Caki2 (cell line): ENCODE measurements around the gene ACBD7. TPM values are rescaled to one million over a fixed set of nuclear protein-coding genes. Genes with fewer than 3 reads are reported as not detected.

ENCODE experiments used
- DNase-seq: peaks from one replicate; pipeline ENCODE4 v3.0.0-alpha.2; 2015; ENCODE audit warnings: low read depth
- in situ Hi-C: cut with HindIII; loops from 2 replicates; pipeline ENCODE4 v1.10.0; 2016; ENCODE audit warnings: low sequenced_read_pairs, low pct_unique_long_range_greater_than_20kb, mixed read lengths
- total RNA-seq: library from RNA; depleted of rRNA; stranded (reverse); fragments of >200 nt; shearing (Covaris generic); gene quantifications from 2 replicates; pipeline ENCODE4 v1.2.3, GENCODE V29; 2014; ENCODE audit warnings: low replicate concordance; rRNA removed

The ACBD7 gene
- total RNA-seq, 1 experiment from 2014 or later: 7.5 TPM

- in situ Hi-C loops: no loop called here
- DNase-seq: no peak
Measured at GRCh38 chr10:15043674-15044073, 44.9 kb downstream of the ACBD7 start, which contains the start of gene OLAH. TSS of gene OLAH (plus strand) at chr10:15043943. CDS start at chr10:15047289, 3,346 bp downstream.

- in situ Hi-C loops: no loop called here
Measured at GRCh38 chr10:15038416-15038815, 50.2 kb downstream of the ACBD7 start.

GRCh38 chr10:15037691-15038090, 50.9 kb downstream of the ACBD7 start:
- DNase-seq: no peak
- in situ Hi-C loops: no loop called here

More at GRCh38 chr10:15038416-15038815, 50.2 kb downstream of the ACBD7 start:
- DNase-seq: no peak

GRCh38 chr10:15035385-15036301, 52.9 kb downstream of the ACBD7 start:
- peak; percentile 48 for DNase-seq
- in situ Hi-C loops: no loop called here

GRCh38 chr10:15027741-15028140, 60.8 kb downstream of the ACBD7 start:
- no peak for DNase-seq
- in situ Hi-C loops: no loop called here

Other genes with a start within 250 kb of the ACBD7 start
- gene SUV39H2, start 209.9 kb downstream of the ACBD7 start, total RNA-seq: 14.0 and 18.9 TPM in 2 replicates
- gene DCLRE1C, start 134.7 kb downstream of the ACBD7 start, total RNA-seq: 8.1 and 9.5 TPM in 2 replicates
- 3.5 TPM in 1 of 2 replicates, not detected in the other for gene MEIG1, start 129.4 kb downstream of the ACBD7 start, total RNA-seq
- gene OLAH, start 44.8 kb downstream of the ACBD7 start, total RNA-seq: 0.17 and 1.8 TPM in 2 replicates
- gene RPP38, start 8.6 kb upstream of the ACBD7 start, total RNA-seq: 10.9 and 15.0 TPM in 2 replicates
- 22.8 and 36.0 TPM in 2 replicates for gene NMT2, start 79.9 kb upstream of the ACBD7 start, total RNA-seq